SK-N-SH treated with all-trans-retinoic acid at 6 μM for 48 hours (cell line): ENCODE measurements around the gene SLC19A1.

ENCODE experiments used
- ATAC-seq: fragments of 200-7000 bp; cut with Tn5 transposase; 3 replicates; pipeline ENCODE4 v1.9.1; 2020; ENCODE audit warnings: mild to moderate bottlenecking, moderate library complexity
- ARNTL ChIP-seq: fragments of 450-650 bp; formaldehyde crosslinking; IDR thresholded peaks from 2 replicates; pipeline ENCODE4 v1.5.0; 2020; ENCODE audit warnings: low read depth, mild to moderate bottlenecking, moderate library complexity, borderline replicate concordance
- BACH2 ChIP-seq: fragments of 250-450 bp; sonication (Bioruptor Pico); IDR thresholded peaks from 2 replicates; pipeline ENCODE4 v1.9.0; 2021; ENCODE audit warnings: mild to moderate bottlenecking, borderline replicate concordance
- CSDC2 ChIP-seq: fragments of 250-450 bp; sonication (Bioruptor Pico); IDR thresholded peaks from 2 replicates; pipeline ENCODE4 v1.5.0; 2020; ENCODE audit warnings: mild to moderate bottlenecking, moderate library complexity
- ESRRG ChIP-seq: fragments of 250-450 bp; sonication (Bioruptor Pico); IDR thresholded peaks from 2 replicates; pipeline ENCODE4 v1.6.1; 2021; ENCODE audit warnings: mild to moderate bottlenecking
- GLIS3 ChIP-seq: fragments of 250-450 bp; sonication (Bioruptor Pico); IDR thresholded peaks from 2 replicates; pipeline ENCODE4 v1.5.0; 2020; ENCODE audit warnings: mild to moderate bottlenecking, moderate library complexity
- ISL1 ChIP-seq: fragments of 250-450 bp; sonication (Bioruptor Pico); IDR thresholded peaks from 2 replicates; pipeline ENCODE4 v2.1.2; 2022; ENCODE audit warnings: mild to moderate bottlenecking, moderate library complexity
- OSR1 ChIP-seq: fragments of 250-450 bp; sonication (Bioruptor Pico); IDR thresholded peaks from 2 replicates; pipeline ENCODE4 v1.8.0; 2022; ENCODE audit warnings: moderate library complexity, mild to moderate bottlenecking, inconsistent platforms
- PPARA ChIP-seq: fragments of 250-450 bp; sonication (Bioruptor Pico); IDR thresholded peaks from 2 replicates; pipeline ENCODE4 v1.5.0; 2020; ENCODE audit warnings: mild to moderate bottlenecking, borderline replicate concordance
- RARB ChIP-seq: fragments of 250-450 bp; sonication (Bioruptor Pico); IDR thresholded peaks from 2 replicates; pipeline ENCODE4 v1.8.0; 2021; ENCODE audit warnings: mild to moderate bottlenecking, moderate library complexity
- SNAI2 ChIP-seq: fragments of 250-450 bp; sonication (Bioruptor Pico); IDR thresholded peaks from 2 replicates; pipeline ENCODE4 v1.5.0; 2020; ENCODE audit warnings: mild to moderate bottlenecking, moderate library complexity
- TCF4 ChIP-seq: fragments of 250-450 bp; sonication (Bioruptor Pico); IDR thresholded peaks from 2 replicates; pipeline ENCODE4 v1.8.0; 2021; ENCODE audit warnings: mild to moderate bottlenecking, moderate library complexity, borderline replicate concordance
- TOX ChIP-seq: fragments of 250-450 bp; sonication (Bioruptor Pico); IDR thresholded peaks from 2 replicates; pipeline ENCODE4 v1.8.0; 2021; ENCODE audit warnings: mild to moderate bottlenecking, moderate library complexity, borderline replicate concordance
- ZC3H10 ChIP-seq: fragments of 250-450 bp; sonication (Bioruptor Pico); IDR thresholded peaks from 2 replicates; pipeline ENCODE4 v1.5.1; 2021; ENCODE audit warnings: mild to moderate bottlenecking, moderate library complexity
- ZFP3 ChIP-seq: fragments of 250-450 bp; sonication (Bioruptor Pico); IDR thresholded peaks from 2 replicates; pipeline ENCODE4 v1.5.0; 2020; ENCODE audit warnings: mild to moderate bottlenecking, moderate library complexity
- ZFP30 ChIP-seq: fragments of 450-650 bp; formaldehyde crosslinking; IDR thresholded peaks from 2 replicates; pipeline ENCODE4 v1.5.0; 2022; ENCODE audit warnings: mild to moderate bottlenecking, moderate library complexity
- ZNF565 ChIP-seq: fragments of 450-650 bp; formaldehyde crosslinking; conservative IDR thresholded peaks from 2 replicates; pipeline ENCODE4 v1.5.0; 2020; ENCODE audit warnings: low read depth, mild to moderate bottlenecking, moderate library complexity
- ZNF70 ChIP-seq: fragments of 450-650 bp; formaldehyde crosslinking; IDR thresholded peaks from 2 replicates; pipeline ENCODE4 v1.5.0; 2020; ENCODE audit warnings: mild to moderate bottlenecking, moderate library complexity
- ZNF8 ChIP-seq: fragments of 450-650 bp; formaldehyde crosslinking; IDR thresholded peaks from 2 replicates; pipeline ENCODE4 v1.5.0; 2020; ENCODE audit warnings: mild to moderate bottlenecking, moderate library complexity
- TF ChIP-seq, protein P1 (sequence below): fragments of 250-450 bp; sonication (Bioruptor Pico); IDR thresholded peaks from 2 replicates; pipeline ENCODE4 v1.5.0; 2020; ENCODE audit warnings: mild to moderate bottlenecking, moderate library complexity
- TF ChIP-seq, protein P2 (sequence below): fragments of 250-450 bp; sonication (Bioruptor Pico); IDR thresholded peaks from 2 replicates; pipeline ENCODE4 v1.8.0; 2021; ENCODE audit warnings: low read depth, mild to moderate bottlenecking, moderate library complexity, borderline replicate concordance
- TF ChIP-seq, protein P3 (sequence below): fragments of 250-450 bp; sonication (Bioruptor Pico); IDR thresholded peaks from 2 replicates; pipeline ENCODE4 v1.5.1; 2020; ENCODE audit warnings: low read depth, mild to moderate bottlenecking, moderate library complexity
- TF ChIP-seq, protein P4 (sequence below): fragments of 250-450 bp; sonication (Bioruptor Pico); IDR thresholded peaks from 2 replicates; pipeline ENCODE4 v1.8.0; 2020; ENCODE audit warnings: mild to moderate bottlenecking, moderate library complexity, borderline replicate concordance

Gene SLC19A1

GRCh38 chr21:45508607-45509565 lies 33.4 kb downstream of the SLC19A1 start:
- TF ChIP-seq PPARA (CRISPR knock-in tag) = no peak
- TF ChIP-seq BACH2 (CRISPR knock-in tag) = no peak
- TF ChIP-seq ZFP3 (CRISPR knock-in tag) = no peak
- TF ChIP-seq, protein P1, sequence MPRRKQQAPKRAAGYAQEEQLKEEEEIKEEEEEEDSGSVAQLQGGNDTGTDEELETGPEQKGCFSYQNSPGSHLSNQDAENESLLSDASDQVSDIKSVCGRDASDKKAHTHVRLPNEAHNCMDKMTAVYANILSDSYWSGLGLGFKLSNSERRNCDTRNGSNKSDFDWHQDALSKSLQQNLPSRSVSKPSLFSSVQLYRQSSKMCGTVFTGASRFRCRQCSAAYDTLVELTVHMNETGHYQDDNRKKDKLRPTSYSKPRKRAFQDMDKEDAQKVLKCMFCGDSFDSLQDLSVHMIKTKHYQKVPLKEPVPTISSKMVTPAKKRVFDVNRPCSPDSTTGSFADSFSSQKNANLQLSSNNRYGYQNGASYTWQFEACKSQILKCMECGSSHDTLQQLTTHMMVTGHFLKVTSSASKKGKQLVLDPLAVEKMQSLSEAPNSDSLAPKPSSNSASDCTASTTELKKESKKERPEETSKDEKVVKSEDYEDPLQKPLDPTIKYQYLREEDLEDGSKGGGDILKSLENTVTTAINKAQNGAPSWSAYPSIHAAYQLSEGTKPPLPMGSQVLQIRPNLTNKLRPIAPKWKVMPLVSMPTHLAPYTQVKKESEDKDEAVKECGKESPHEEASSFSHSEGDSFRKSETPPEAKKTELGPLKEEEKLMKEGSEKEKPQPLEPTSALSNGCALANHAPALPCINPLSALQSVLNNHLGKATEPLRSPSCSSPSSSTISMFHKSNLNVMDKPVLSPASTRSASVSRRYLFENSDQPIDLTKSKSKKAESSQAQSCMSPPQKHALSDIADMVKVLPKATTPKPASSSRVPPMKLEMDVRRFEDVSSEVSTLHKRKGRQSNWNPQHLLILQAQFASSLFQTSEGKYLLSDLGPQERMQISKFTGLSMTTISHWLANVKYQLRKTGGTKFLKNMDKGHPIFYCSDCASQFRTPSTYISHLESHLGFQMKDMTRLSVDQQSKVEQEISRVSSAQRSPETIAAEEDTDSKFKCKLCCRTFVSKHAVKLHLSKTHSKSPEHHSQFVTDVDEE (CRISPR knock-in tag) = no peak
- TF ChIP-seq SNAI2 (CRISPR knock-in tag) = no peak
- ATAC-seq = no peak

GRCh38 chr21:45507888-45508508 lies 34.2 kb downstream of the SLC19A1 start:
- ATAC-seq = no peak

GRCh38 chr21:45507523-45507875 lies 34.7 kb downstream of the SLC19A1 start:
- ATAC-seq = no peak
- TF ChIP-seq, protein P1 (CRISPR knock-in tag) = no peak
- TF ChIP-seq PPARA (CRISPR knock-in tag) = no peak
- TF ChIP-seq ZNF8 = no peak
- no peak for TF ChIP-seq ZNF565
- TF ChIP-seq, protein P2, sequence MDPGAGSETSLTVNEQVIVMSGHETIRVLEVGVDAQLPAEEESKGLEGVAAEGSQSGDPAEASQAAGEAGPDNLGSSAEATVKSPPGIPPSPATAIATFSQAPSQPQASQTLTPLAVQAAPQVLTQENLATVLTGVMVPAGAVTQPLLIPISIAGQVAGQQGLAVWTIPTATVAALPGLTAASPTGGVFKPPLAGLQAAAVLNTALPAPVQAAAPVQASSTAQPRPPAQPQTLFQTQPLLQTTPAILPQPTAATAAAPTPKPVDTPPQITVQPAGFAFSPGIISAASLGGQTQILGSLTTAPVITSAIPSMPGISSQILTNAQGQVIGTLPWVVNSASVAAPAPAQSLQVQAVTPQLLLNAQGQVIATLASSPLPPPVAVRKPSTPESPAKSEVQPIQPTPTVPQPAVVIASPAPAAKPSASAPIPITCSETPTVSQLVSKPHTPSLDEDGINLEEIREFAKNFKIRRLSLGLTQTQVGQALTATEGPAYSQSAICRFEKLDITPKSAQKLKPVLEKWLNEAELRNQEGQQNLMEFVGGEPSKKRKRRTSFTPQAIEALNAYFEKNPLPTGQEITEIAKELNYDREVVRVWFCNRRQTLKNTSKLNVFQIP (CRISPR knock-in tag) = no peak
- no peak for TF ChIP-seq TOX
- no peak for TF ChIP-seq ESRRG
- no peak for TF ChIP-seq TCF4 (CRISPR knock-in tag)
- no peak for TF ChIP-seq ARNTL (CRISPR knock-in tag)
- no peak for TF ChIP-seq ZC3H10
- no peak for TF ChIP-seq OSR1 (CRISPR knock-in tag)

More at GRCh38 chr21:45507888-45508508, 34.2 kb downstream of the SLC19A1 start:
- TF ChIP-seq BACH2 (CRISPR knock-in tag) (no peak), ZFP3 (CRISPR knock-in tag) (no peak), ESRRG (no peak), ZNF565 (no peak), ZFP30 (no peak), TOX (no peak), ZNF70 (CRISPR knock-in tag) (no peak), ZC3H10 (no peak), CSDC2 (CRISPR knock-in tag) (no peak), ARNTL (CRISPR knock-in tag) (no peak), ISL1 (CRISPR knock-in tag) (no peak), OSR1 (CRISPR knock-in tag) (no peak), ZNF8 (no peak), RARB (CRISPR knock-in tag) (no peak), SNAI2 (CRISPR knock-in tag) (no peak), TCF4 (CRISPR knock-in tag) (no peak), GLIS3 (CRISPR knock-in tag) (no peak)
- TF ChIP-seq, protein P2 (CRISPR knock-in tag) = no peak
- TF ChIP-seq, protein P3, sequence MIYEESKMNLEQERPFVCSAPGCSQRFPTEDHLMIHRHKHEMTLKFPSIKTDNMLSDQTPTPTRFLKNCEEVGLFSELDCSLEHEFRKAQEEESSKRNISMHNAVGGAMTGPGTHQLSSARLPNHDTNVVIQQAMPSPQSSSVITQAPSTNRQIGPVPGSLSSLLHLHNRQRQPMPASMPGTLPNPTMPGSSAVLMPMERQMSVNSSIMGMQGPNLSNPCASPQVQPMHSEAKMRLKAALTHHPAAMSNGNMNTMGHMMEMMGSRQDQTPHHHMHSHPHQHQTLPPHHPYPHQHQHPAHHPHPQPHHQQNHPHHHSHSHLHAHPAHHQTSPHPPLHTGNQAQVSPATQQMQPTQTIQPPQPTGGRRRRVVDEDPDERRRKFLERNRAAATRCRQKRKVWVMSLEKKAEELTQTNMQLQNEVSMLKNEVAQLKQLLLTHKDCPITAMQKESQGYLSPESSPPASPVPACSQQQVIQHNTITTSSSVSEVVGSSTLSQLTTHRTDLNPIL (CRISPR knock-in tag) = no peak
- TF ChIP-seq, protein P4, sequence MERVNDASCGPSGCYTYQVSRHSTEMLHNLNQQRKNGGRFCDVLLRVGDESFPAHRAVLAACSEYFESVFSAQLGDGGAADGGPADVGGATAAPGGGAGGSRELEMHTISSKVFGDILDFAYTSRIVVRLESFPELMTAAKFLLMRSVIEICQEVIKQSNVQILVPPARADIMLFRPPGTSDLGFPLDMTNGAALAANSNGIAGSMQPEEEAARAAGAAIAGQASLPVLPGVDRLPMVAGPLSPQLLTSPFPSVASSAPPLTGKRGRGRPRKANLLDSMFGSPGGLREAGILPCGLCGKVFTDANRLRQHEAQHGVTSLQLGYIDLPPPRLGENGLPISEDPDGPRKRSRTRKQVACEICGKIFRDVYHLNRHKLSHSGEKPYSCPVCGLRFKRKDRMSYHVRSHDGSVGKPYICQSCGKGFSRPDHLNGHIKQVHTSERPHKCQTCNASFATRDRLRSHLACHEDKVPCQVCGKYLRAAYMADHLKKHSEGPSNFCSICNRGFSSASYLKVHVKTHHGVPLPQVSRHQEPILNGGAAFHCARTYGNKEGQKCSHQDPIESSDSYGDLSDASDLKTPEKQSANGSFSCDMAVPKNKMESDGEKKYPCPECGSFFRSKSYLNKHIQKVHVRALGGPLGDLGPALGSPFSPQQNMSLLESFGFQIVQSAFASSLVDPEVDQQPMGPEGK (CRISPR knock-in tag) = no peak
- TF ChIP-seq, all 23 proteins: peak for 0
